Measurements from ENCODE around the gene AKAP8L. TPM values are rescaled to one million over a fixed set of nuclear protein-coding genes. Genes with fewer than 3 reads are reported as not detected.

AKAP8L gene
- total RNA-seq, 1 donor from 2014 or later, result 89.9 TPM

DNA sequence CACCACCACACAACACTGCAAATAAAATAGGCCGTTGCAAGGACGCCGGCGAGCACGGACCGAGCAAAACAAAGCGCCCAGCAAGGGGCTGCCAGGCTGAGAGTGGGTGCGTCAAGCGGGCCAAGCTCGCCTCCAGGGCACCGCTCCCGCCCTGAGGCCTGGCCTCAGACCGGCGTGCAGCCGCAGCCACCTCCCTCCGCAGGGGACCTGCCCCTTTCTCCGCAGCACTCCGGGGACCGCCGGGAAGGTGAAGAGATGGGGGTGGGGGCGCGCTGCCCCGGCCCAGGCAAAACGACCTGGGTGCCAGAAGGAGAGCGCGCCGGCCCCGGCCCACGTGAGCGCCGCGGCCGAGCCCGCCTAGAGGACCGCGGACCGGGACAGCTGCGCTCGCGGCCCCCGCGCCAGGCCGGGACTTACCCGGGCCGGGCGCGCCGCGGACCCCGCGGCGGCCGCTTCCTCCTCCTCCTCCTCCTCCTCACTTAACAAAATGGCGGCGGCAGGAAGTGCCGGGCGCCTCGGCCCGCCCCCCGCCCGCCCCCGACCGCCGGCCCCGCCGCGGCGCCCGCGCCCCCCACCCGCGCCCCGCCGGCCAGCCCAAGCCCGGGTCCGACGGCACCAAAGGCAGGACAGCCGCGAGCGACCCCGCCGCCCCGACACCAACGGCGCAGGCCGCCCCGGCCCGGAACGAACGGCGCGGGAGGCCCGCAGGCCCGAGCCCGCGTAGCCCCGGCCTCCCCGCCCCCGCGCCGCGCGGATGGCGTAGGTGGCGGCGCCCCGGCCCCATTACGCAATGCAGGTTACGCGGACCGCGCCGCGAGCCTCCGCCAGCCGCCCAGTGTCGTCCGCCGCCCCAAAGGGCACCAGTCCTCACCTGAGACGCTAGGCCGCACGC, 87.1 kb downstream of the AKAP8L start:
- no peak for DNase-seq (ENCODE audit: low read depth)
- H3K4me3 ChIP-seq (ENCODE audit: low read depth, low read length), result peak overlapping the region; percentile 97
- TF ChIP-seq, protein P1, sequence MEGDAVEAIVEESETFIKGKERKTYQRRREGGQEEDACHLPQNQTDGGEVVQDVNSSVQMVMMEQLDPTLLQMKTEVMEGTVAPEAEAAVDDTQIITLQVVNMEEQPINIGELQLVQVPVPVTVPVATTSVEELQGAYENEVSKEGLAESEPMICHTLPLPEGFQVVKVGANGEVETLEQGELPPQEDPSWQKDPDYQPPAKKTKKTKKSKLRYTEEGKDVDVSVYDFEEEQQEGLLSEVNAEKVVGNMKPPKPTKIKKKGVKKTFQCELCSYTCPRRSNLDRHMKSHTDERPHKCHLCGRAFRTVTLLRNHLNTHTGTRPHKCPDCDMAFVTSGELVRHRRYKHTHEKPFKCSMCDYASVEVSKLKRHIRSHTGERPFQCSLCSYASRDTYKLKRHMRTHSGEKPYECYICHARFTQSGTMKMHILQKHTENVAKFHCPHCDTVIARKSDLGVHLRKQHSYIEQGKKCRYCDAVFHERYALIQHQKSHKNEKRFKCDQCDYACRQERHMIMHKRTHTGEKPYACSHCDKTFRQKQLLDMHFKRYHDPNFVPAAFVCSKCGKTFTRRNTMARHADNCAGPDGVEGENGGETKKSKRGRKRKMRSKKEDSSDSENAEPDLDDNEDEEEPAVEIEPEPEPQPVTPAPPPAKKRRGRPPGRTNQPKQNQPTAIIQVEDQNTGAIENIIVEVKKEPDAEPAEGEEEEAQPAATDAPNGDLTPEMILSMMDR (conservative IDR thresholded peaks at IDR 0.05; ENCODE audit: low read depth, low read length), result no peak

DNA sequence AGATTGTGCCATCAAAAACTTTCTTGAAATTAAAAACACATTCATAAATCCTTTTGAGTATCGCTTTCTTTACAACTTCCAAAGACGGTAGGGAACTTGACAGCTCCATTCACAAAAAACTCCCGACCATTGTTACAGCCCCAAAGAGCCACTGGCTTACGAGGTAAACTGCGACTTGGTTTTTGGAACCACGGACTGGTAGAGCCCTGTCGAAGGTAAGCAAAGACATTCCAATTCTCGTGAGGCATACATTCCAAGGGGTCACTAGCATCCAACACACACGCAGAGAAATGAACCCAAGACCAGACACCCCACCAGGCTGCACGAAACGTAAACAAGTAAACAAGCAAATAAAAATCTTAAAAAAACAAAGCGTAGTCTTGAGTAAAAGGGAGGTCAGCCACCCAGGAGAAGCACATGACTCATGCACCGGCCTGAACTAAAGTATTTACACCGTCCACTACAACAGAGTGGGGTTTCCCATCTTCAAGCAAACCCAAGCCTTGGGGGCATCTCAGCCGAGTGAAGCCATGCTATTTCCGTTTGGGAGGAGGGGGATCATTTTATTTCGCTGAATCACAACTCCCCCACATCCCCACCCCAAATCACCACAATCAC, 87.9 kb downstream of the AKAP8L start:
- TF ChIP-seq, protein P1 (conservative IDR thresholded peaks at IDR 0.05; ENCODE audit: low read depth, low read length), result no peak
- DNase-seq (ENCODE audit: low read depth), result no peak
- peak overlapping the region; percentile 97 for H3K4me3 ChIP-seq (ENCODE audit: low read depth, low read length)

Other genes with a start within 250 kb of the AKAP8L start
- gene NOTCH3, start 218.0 kb downstream of the AKAP8L start, total RNA-seq, result 3.8 and 19.6 TPM in 2 replicates
- gene EPHX3, start 186.5 kb downstream of the AKAP8L start, total RNA-seq, result 0.81 and 2.1 TPM in 2 replicates
- 14.7 and 18.9 TPM in 2 replicates for gene BRD4, start 86.4 kb downstream of the AKAP8L start, total RNA-seq
- gene AKAP8, start 39.2 kb downstream of the AKAP8L start, total RNA-seq, result 14.1 and 23.8 TPM in 2 replicates
- gene WIZ, start 31.0 kb upstream of the AKAP8L start, total RNA-seq, result 19.9 and 32.5 TPM in 2 replicates
- gene RASAL3, start 45.6 kb upstream of the AKAP8L start, total RNA-seq, result not detected in 2 replicates
- gene PGLYRP2, start 60.5 kb upstream of the AKAP8L start, total RNA-seq, result not detected in 2 replicates
- not detected in 2 replicates for gene CYP4F22, start 89.5 kb upstream of the AKAP8L start, total RNA-seq
- gene CYP4F8, start 196.2 kb upstream of the AKAP8L start, total RNA-seq, result not detected in 2 replicates
- not detected in 2 replicates for gene CYP4F3, start 221.9 kb upstream of the AKAP8L start, total RNA-seq

Data from epithelial cell of proximal tubule (primary cell).